Measurements from ENCODE around the gene HOMER3. TPM values are rescaled to one million over a fixed set of nuclear protein-coding genes. Genes with fewer than 3 reads are reported as not detected.

HOMER3 gene
- total RNA-seq, 1 donor from 2014 or later = 222 TPM

- peaks cover 6% of the 10 kb centered on the region for H3K4me1 Mint-ChIP-seq (ENCODE audit: unreplicated experiment)
- peaks cover 10% of the 10 kb centered on the region for H3K36me3 Mint-ChIP-seq (ENCODE audit: low read depth, unreplicated experiment)
- H3K4me3 Mint-ChIP-seq (ENCODE audit: unreplicated experiment) = no peak overlapping the region
- peaks cover 2% of the 10 kb centered on the region for H3K27me3 Mint-ChIP-seq (ENCODE audit: unreplicated experiment)
- no peak overlapping the region for H3K27ac Mint-ChIP-seq (ENCODE audit: unreplicated experiment)
- no peak for DNase-seq (ENCODE audit: low spot score)
- TF ChIP-seq CTCF (IDR thresholded peaks at IDR 0.05; ENCODE audit: unreplicated experiment) = no peak
- no peaks in the 10 kb centered on the region for H3K9me3 Mint-ChIP-seq (ENCODE audit: unreplicated experiment)
Measured at GRCh38 chr19:18913466-18913865, 27.6 kb downstream of the HOMER3 start.

DNA sequence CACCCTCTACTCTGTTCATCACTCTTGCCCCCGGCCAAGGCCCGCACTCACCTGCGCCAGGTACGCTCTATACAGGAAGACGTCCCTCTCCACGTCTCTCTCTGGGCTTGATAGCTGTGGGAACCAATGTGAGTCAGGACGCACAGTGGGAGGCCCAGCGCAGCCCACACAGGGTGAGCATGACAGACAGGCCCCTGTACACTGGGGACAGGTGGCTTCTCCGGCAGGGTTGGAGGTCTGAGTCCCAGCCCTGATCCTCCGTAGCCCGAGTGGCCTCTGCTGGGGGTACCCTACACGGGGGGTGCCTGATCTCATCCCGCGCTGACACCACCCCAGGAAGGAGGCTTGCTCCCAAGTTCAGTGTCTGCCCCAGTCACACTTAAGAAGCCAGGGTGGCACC, 28.1 kb downstream of the HOMER3 start:
- no peak for TF ChIP-seq CTCF (IDR thresholded peaks at IDR 0.05; ENCODE audit: unreplicated experiment)

GRCh38 chr19:18910801-18911436, 30.1 kb downstream of the HOMER3 start:
- TF ChIP-seq CTCF (IDR thresholded peaks at IDR 0.05; ENCODE audit: unreplicated experiment) = no peak
- Mint-ChIP-seq H3K36me3 (ENCODE audit: low read depth, unreplicated experiment) (peaks cover 6% of the 10 kb centered on the region), H3K27ac (ENCODE audit: unreplicated experiment) (no peak overlapping the region), H3K9me3 (ENCODE audit: unreplicated experiment) (no peaks in the 10 kb centered on the region), H3K4me1 (ENCODE audit: unreplicated experiment) (no peaks in the 10 kb centered on the region), H3K27me3 (ENCODE audit: unreplicated experiment) (peaks cover 2% of the 10 kb centered on the region), H3K4me3 (ENCODE audit: unreplicated experiment) (no peak overlapping the region)
- no peak for DNase-seq (ENCODE audit: low spot score)

More for the DNA sequence above, 28.1 kb downstream of the HOMER3 start:
- H3K36me3 Mint-ChIP-seq (ENCODE audit: low read depth, unreplicated experiment) = peaks cover 10% of the 10 kb centered on the region
- no peak for DNase-seq (ENCODE audit: low spot score)
- H3K27me3 Mint-ChIP-seq (ENCODE audit: unreplicated experiment) = peaks cover 2% of the 10 kb centered on the region
- no peak overlapping the region for H3K27ac Mint-ChIP-seq (ENCODE audit: unreplicated experiment)
- H3K4me1 Mint-ChIP-seq (ENCODE audit: unreplicated experiment) = peaks cover 2% of the 10 kb centered on the region
- no peaks in the 10 kb centered on the region for H3K9me3 Mint-ChIP-seq (ENCODE audit: unreplicated experiment)
- H3K4me3 Mint-ChIP-seq (ENCODE audit: unreplicated experiment) = no peak overlapping the region

- DNase-seq (ENCODE audit: low spot score) = no peak
- H3K9me3 Mint-ChIP-seq (ENCODE audit: unreplicated experiment) = no peaks in the 10 kb centered on the region
- peaks cover 2% of the 10 kb centered on the region for H3K27me3 Mint-ChIP-seq (ENCODE audit: unreplicated experiment)
- H3K4me3 Mint-ChIP-seq (ENCODE audit: unreplicated experiment) = peak overlapping the region; percentile 51
- no peaks in the 10 kb centered on the region for H3K4me1 Mint-ChIP-seq (ENCODE audit: unreplicated experiment)
- peak overlapping the region; percentile 18 for H3K27ac Mint-ChIP-seq (ENCODE audit: unreplicated experiment)
- TF ChIP-seq CTCF (IDR thresholded peaks at IDR 0.05; ENCODE audit: unreplicated experiment) = no peak
- H3K36me3 Mint-ChIP-seq (ENCODE audit: low read depth, unreplicated experiment) = peaks cover 12% of the 10 kb centered on the region
Measured at GRCh38 chr19:18910010-18910409, 31.0 kb downstream of the HOMER3 start.

- Mint-ChIP-seq H3K27ac (ENCODE audit: unreplicated experiment) (no peak overlapping the region), H3K27me3 (ENCODE audit: unreplicated experiment) (no peaks in the 10 kb centered on the region), H3K4me1 (ENCODE audit: unreplicated experiment) (no peaks in the 10 kb centered on the region), H3K4me3 (ENCODE audit: unreplicated experiment) (no peak overlapping the region), H3K36me3 (ENCODE audit: low read depth, unreplicated experiment) (peaks cover 13% of the 10 kb centered on the region), H3K9me3 (ENCODE audit: unreplicated experiment) (no peaks in the 10 kb centered on the region)
- TF ChIP-seq CTCF (IDR thresholded peaks at IDR 0.05; ENCODE audit: unreplicated experiment) = no peak
- DNase-seq (ENCODE audit: low spot score) = no peak
Measured at GRCh38 chr19:18908917-18909619, 31.9 kb downstream of the HOMER3 start.

All from endothelial cell (in vitro differentiated cells).